Endothelial cell of umbilical vein (primary cell): Measurements from ENCODE around the gene CD46.

Experiments used
- CTCF ChIP-seq, 2 donors: IDR thresholded peaks; 1 replicate in 1 of 2; 2 replicates in 1 of 2; pipeline ENCODE4 v1.5.1; 2011; ENCODE audit warnings: low read length in 2 of 2, mild to moderate bottlenecking in 2 of 2, moderate library complexity in 2 of 2, control low read depth in 1 of 2, inconsistent platforms in 1 of 2, low read depth in 1 of 2; ENCODE audit not compliant: insufficient read depth in 1 of 2; ENCODE audit errors: extremely low read depth in 1 of 2
- EZH2 ChIP-seq: IDR thresholded peaks from 2 replicates; pipeline ENCODE4 v1.6.1; 2012; ENCODE audit warnings: borderline replicate concordance, low read depth, mild to moderate bottlenecking, moderate library complexity, low read length, inconsistent platforms; ENCODE audit not compliant: severe bottlenecking
- JUN ChIP-seq: IDR thresholded peaks from 2 replicates; pipeline ENCODE4 v1.6.1; 2011; ENCODE audit warnings: borderline replicate concordance, low read depth; ENCODE audit not compliant: insufficient read length, insufficient read depth
- MAX ChIP-seq: IDR thresholded peaks from 2 replicates; pipeline ENCODE4 v1.6.1; 2011; ENCODE audit not compliant: insufficient read depth, insufficient read length
- MYC ChIP-seq: IDR thresholded peaks from one replicate; pipeline ENCODE4 v1.6.1; 2011; ENCODE audit warnings: mild to moderate bottlenecking, low read depth, low read length
- POLR2A ChIP-seq: IDR thresholded peaks from 2 replicates; pipeline ENCODE4 v1.6.1; 2012; ENCODE audit warnings: low read depth, mild to moderate bottlenecking, control low read depth, low read length
- POLR2AphosphoS5 ChIP-seq: IDR thresholded peaks from 2 replicates; pipeline ENCODE4 v1.6.1; 2012; ENCODE audit warnings: low read depth, mild to moderate bottlenecking, control low read depth, low read length, moderate library complexity; ENCODE audit not compliant: insufficient read depth

- TF ChIP-seq CTCF (IDR thresholded peaks at IDR 0.05; ENCODE audit: extremely low read depth in 1 of 2, insufficient read depth in 1 of 2, low read depth in 1 of 2, low read length in 2 of 2): no peak
- TF ChIP-seq MAX: no peak
- no peak for TF ChIP-seq POLR2A
- TF ChIP-seq EZH2: no peak
- TF ChIP-seq MYC: no peak
- no peak for TF ChIP-seq POLR2AphosphoS5
- no peak for TF ChIP-seq JUN
These were observed 58.9 kb downstream of the CD46 start for GRCh38 chr1:207810606-207811295.
